ENCODE results near the gene RING1.

DNA sequence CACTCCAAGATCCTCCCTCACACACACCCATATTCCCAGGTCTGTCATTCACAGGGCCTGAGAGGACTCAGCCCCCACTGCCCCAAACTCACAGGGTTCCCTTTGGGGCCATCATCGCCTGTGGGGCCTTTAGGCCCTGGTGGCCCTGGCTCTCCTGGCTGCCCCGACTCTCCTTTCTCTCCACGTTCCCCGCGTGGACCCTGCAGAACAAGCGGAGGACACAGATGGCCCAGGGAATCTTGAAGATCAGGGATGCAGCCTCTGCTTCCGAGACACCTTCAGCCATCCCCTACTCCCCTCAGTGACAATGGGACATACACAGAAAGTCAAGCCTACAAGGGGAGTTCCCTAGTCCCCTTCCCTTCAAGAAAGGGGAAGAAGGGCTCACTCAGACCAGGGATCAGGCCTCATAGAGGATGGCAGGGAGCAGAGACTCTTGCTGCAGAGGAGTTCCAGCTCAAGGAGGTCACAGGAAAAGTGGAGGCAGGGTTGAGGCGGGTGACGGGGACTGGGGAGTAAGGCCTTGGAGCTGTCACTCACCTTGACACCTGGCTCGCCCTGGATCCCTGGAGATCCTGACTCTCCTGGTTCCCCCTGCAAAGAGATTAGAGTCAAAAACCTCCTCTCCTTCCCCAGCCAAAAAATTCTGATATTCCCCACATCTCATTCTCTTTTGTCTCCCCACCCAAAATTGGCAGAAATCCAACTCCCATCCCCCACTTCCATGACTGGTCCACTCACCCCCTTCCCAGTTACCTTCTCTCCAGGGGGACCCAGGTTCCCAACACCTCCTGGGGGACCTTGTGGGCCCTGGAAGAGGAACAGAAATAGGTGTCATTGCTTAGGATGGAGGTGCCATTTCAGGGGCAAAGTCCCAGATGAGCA is 38.8 kb upstream of the RING1 start:
- TF ChIP-seq, protein P1, sequence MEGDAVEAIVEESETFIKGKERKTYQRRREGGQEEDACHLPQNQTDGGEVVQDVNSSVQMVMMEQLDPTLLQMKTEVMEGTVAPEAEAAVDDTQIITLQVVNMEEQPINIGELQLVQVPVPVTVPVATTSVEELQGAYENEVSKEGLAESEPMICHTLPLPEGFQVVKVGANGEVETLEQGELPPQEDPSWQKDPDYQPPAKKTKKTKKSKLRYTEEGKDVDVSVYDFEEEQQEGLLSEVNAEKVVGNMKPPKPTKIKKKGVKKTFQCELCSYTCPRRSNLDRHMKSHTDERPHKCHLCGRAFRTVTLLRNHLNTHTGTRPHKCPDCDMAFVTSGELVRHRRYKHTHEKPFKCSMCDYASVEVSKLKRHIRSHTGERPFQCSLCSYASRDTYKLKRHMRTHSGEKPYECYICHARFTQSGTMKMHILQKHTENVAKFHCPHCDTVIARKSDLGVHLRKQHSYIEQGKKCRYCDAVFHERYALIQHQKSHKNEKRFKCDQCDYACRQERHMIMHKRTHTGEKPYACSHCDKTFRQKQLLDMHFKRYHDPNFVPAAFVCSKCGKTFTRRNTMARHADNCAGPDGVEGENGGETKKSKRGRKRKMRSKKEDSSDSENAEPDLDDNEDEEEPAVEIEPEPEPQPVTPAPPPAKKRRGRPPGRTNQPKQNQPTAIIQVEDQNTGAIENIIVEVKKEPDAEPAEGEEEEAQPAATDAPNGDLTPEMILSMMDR (IDR thresholded peaks at IDR 0.05 in 2 of 3, conservative IDR thresholded peaks at IDR 0.05 in 1 of 3; ENCODE audit: control insufficient read depth in 2 of 3, extremely low read depth in 1 of 3, insufficient read depth in 1 of 3, low read depth in 3 of 3, low read length in 3 of 3) = no peak
- TF ChIP-seq, protein P2, sequence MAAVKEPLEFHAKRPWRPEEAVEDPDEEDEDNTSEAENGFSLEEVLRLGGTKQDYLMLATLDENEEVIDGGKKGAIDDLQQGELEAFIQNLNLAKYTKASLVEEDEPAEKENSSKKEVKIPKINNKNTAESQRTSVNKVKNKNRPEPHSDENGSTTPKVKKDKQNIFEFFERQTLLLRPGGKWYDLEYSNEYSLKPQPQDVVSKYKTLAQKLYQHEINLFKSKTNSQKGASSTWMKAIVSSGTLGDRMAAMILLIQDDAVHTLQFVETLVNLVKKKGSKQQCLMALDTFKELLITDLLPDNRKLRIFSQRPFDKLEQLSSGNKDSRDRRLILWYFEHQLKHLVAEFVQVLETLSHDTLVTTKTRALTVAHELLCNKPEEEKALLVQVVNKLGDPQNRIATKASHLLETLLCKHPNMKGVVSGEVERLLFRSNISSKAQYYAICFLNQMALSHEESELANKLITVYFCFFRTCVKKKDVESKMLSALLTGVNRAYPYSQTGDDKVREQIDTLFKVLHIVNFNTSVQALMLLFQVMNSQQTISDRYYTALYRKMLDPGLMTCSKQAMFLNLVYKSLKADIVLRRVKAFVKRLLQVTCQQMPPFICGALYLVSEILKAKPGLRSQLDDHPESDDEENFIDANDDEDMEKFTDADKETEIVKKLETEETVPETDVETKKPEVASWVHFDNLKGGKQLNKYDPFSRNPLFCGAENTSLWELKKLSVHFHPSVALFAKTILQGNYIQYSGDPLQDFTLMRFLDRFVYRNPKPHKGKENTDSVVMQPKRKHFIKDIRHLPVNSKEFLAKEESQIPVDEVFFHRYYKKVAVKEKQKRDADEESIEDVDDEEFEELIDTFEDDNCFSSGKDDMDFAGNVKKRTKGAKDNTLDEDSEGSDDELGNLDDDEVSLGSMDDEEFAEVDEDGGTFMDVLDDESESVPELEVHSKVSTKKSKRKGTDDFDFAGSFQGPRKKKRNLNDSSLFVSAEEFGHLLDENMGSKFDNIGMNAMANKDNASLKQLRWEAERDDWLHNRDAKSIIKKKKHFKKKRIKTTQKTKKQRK (IDR thresholded peaks at IDR 0.05; ENCODE audit: low read depth, low read length) = no peak
- no peak for TF ChIP-seq EZH2 (IDR thresholded peaks at IDR 0.05; ENCODE audit: borderline replicate concordance, control insufficient read depth, low read depth, low read length)
- no peak for TF ChIP-seq EP300 (IDR thresholded peaks at IDR 0.05; ENCODE audit: borderline replicate concordance in 1 of 2, control insufficient read depth in 1 of 2, low read depth in 2 of 2, low read length in 2 of 2)
- no peak for TF ChIP-seq KDM1A (IDR thresholded peaks at IDR 0.05; ENCODE audit: borderline replicate concordance)
- TF ChIP-seq GABPA (IDR thresholded peaks at IDR 0.05; ENCODE audit: low read depth) = no peak
- TF ChIP-seq, protein P3, sequence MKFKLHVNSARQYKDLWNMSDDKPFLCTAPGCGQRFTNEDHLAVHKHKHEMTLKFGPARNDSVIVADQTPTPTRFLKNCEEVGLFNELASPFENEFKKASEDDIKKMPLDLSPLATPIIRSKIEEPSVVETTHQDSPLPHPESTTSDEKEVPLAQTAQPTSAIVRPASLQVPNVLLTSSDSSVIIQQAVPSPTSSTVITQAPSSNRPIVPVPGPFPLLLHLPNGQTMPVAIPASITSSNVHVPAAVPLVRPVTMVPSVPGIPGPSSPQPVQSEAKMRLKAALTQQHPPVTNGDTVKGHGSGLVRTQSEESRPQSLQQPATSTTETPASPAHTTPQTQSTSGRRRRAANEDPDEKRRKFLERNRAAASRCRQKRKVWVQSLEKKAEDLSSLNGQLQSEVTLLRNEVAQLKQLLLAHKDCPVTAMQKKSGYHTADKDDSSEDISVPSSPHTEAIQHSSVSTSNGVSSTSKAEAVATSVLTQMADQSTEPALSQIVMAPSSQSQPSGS (IDR thresholded peaks at IDR 0.05; ENCODE audit: low read length) = no peak
- TF ChIP-seq POLR2A (IDR thresholded peaks at IDR 0.05; ENCODE audit: low read depth, low read length) = no peak
- TF ChIP-seq NFXL1 (IDR thresholded peaks at IDR 0.05; ENCODE audit: borderline replicate concordance) = no peak
- TF ChIP-seq HDAC6 (IDR thresholded peaks at IDR 0.05; ENCODE audit: unreplicated experiment) = no peak
- TF ChIP-seq TAF1 (IDR thresholded peaks at IDR 0.05; ENCODE audit: borderline replicate concordance, low read depth, low read length) = no peak
